Activated B cell treated with CpG ODN at 0.5 μM for 24 hours (primary cell): ENCODE measurements around the gene CD180. TPM values are rescaled to one million over a fixed set of nuclear protein-coding genes. Genes with fewer than 3 reads are reported as not detected.

Experiments used
- ATAC-seq: fragments of 200-7000 bp; cut with Tn5 transposase; one replicate; pipeline ENCODE4 v1.10.0; 2021; ENCODE audit warnings: low read depth, mild to moderate bottlenecking, moderate library complexity
- CTCF ChIA-PET: fragments of 350-600 bp; sonication (Branson Sonifier 250); formaldehyde crosslinking; loops from one replicate; lab custom pipeline; 2021; ENCODE audit warnings: antibody characterized with exemption; lab: Charles Lee
- POLR2A ChIA-PET: fragments of 350-600 bp; sonication (Branson Sonifier 250); formaldehyde crosslinking; loops from one replicate; lab custom pipeline; 2021; ENCODE audit warnings: antibody characterized with exemption; lab: Charles Lee
- DNase-seq: peaks from one replicate; pipeline ENCODE4 v3.0.0; 2022
- H3K27ac Mint-ChIP-seq: one replicate; pipeline ENCODE4 v1.8.0; 2020; ENCODE audit warnings: mixed read lengths
- H3K27me3 Mint-ChIP-seq: one replicate; pipeline ENCODE4 v1.8.0; 2021; ENCODE audit warnings: mixed read lengths
- H3K36me3 Mint-ChIP-seq: one replicate; pipeline ENCODE4 v1.8.0; 2021; ENCODE audit warnings: low read depth, mixed read lengths
- H3K4me1 Mint-ChIP-seq: one replicate; pipeline ENCODE4 v1.8.0; 2021; ENCODE audit warnings: mixed read lengths
- H3K4me3 Mint-ChIP-seq: one replicate; pipeline ENCODE4 v1.8.0; 2020; ENCODE audit warnings: mild to moderate bottlenecking, mixed read lengths
- H3K9me3 Mint-ChIP-seq: one replicate; pipeline ENCODE4 v1.8.0; 2020; ENCODE audit warnings: mixed read lengths
- intact Hi-C: fragments of 100-400 bp; cut with micrococcal nuclease; formaldehyde crosslinking; loops from one replicate; pipeline ENCODE4 v1.15.1; 2024
- total RNA-seq: library from RNA; stranded (reverse); gene quantifications from 2 replicates; pipeline ENCODE4 v1.2.3, GENCODE V29; 2022
- TF ChIP-seq, protein P1 (sequence below): fragments of 200-600 bp; IDR thresholded peaks from one replicate; pipeline ENCODE4 v1.8.0; 2022; ENCODE audit warnings: antibody characterized with exemption, mild to moderate bottlenecking

Gene CD180
- total RNA-seq, 1 donor from 2014 or later: 35.7 TPM

DNA sequence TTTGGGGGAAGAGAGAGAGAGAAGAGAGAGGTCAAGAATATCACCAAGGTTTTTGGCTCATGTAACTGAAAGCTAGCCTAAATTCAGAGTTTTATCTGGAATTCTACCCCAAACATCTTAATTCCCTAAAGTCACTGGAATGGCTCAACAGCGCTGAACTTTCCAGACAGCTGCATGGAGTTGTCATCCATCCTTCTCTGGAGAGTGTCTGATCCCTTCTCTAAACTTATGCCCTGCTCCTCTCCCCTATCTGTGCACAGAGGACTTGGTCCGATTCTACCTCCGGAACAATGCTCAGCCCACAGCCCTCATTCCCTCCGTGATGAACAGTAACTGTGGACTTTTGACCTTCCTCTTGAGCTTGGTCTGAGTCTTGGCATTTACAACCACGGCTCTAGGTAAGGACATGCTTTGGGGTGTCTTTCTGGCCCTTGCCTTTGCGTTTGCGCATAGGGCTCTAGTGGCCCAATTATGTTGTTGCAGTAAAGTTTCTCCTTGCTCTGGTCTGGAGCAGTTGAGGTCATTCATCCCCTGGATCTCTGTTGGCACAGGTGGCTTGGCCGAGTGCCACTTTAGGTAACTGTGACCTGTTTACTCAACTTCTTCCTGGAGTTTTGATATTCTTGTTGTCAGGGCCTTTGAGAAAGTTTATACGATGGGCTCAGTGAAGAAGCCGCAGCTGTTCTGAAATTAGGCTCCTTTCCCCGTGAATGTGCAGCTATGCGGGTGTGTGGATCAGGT, 18.3 kb upstream of the CD180 start:
- Mint-ChIP-seq H3K36me3 (no peaks in the 10 kb centered on the region), H3K4me3 (peak overlapping the region; percentile 76), H3K27me3 (no peaks in the 10 kb centered on the region), H3K4me1 (peaks cover 61% of the 10 kb centered on the region), H3K27ac (peak overlapping the region; percentile 98), H3K9me3 (no peaks in the 10 kb centered on the region)
- POLR2A ChIA-PET: interaction anchor here (1.0 to 2.9 kb wide), 12 partner anchors 8 to 1002 kb away, joined by 3 to 20 read pairs (median 6); partner anchors contain the start of genes CD180 and PIK3R1
- DNase-seq (no peak), ATAC-seq (no peak)
- intact Hi-C loops: no loop called here
- TF ChIP-seq, protein P1, sequence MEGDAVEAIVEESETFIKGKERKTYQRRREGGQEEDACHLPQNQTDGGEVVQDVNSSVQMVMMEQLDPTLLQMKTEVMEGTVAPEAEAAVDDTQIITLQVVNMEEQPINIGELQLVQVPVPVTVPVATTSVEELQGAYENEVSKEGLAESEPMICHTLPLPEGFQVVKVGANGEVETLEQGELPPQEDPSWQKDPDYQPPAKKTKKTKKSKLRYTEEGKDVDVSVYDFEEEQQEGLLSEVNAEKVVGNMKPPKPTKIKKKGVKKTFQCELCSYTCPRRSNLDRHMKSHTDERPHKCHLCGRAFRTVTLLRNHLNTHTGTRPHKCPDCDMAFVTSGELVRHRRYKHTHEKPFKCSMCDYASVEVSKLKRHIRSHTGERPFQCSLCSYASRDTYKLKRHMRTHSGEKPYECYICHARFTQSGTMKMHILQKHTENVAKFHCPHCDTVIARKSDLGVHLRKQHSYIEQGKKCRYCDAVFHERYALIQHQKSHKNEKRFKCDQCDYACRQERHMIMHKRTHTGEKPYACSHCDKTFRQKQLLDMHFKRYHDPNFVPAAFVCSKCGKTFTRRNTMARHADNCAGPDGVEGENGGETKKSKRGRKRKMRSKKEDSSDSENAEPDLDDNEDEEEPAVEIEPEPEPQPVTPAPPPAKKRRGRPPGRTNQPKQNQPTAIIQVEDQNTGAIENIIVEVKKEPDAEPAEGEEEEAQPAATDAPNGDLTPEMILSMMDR: no peak
- CTCF ChIA-PET: interaction anchor here (1.5 to 2.5 kb wide), 4 partner anchors 8 to 58 kb away, joined by 5 to 13 read pairs (median 9); no protein-coding TSS in a partner anchor

DNA sequence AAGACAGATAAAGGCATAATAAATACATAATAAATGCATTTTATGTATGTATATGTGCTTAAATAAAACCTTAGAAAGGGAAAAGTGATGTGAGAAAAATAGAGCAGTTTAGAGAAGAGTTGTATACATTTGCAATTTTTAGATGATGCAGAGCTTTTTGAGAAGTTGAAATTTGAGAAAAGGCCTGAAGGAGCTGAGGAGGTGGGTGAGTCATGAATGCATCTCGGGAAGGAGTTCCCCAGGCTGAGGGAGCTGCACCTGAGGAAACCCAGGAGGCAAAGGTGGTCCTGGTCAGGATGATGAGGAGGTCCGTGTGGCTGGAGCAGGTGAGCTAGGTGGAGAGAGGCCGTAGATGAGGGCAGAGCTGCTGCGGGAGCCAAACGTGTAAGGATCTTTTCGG, 17.4 kb upstream of the CD180 start:
- H3K27ac Mint-ChIP-seq: peak overlapping the region; percentile 27
- no peak for ATAC-seq
- DNase-seq: no peak
- POLR2A ChIA-PET: interaction anchor here (0.9 to 2.9 kb wide), 3 partner anchors 14 to 47 kb away, joined by 3 to 14 read pairs (median 11); no protein-coding TSS in a partner anchor
- no peaks in the 10 kb centered on the region for H3K9me3 Mint-ChIP-seq
- TF ChIP-seq, protein P1: no peak
- H3K27me3 Mint-ChIP-seq: no peaks in the 10 kb centered on the region
- CTCF ChIA-PET: interaction anchor here (0.7 to 2.5 kb wide), 4 partner anchors 48 to 906 kb away, joined by 3 to 12 read pairs (median 5); no protein-coding TSS in a partner anchor
- H3K4me3 Mint-ChIP-seq: no peak overlapping the region
- intact Hi-C loops: no loop called here
- H3K4me1 Mint-ChIP-seq: peaks cover 64% of the 10 kb centered on the region
- no peaks in the 10 kb centered on the region for H3K36me3 Mint-ChIP-seq

DNA sequence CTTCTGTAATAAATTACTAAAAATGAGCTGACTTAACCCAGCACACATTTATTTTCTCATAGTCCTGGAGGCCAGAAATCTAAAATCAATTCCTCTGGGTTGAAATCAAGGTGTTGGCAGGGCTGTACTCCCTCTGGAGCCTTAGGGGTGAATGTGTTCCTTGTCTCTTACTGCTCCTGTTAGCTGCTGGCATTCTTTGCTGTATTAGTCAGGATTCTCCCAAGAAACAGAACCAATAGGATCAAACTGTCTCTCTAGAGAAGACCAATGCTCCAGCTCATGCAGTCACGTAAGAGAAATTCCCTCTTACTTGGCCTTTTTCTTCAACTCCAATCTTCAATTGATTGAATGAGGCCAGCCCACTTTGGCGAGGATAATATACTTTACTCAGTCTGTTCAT, 15.3 kb upstream of the CD180 start:
- TF ChIP-seq, protein P1: no peak
- CTCF ChIA-PET: interaction anchor here (1.3 to 10.7 kb wide), 3 partner anchors 34 to 55 kb away, joined by 5 to 164 read pairs (median 100); no protein-coding TSS in a partner anchor
- intact Hi-C loops: no loop called here
- H3K27me3 Mint-ChIP-seq: no peaks in the 10 kb centered on the region
- H3K36me3 Mint-ChIP-seq: no peaks in the 10 kb centered on the region
- no peak overlapping the region for H3K4me3 Mint-ChIP-seq
- POLR2A ChIA-PET: interaction anchor here (1.3 kb wide), 1 partner anchor 10 kb away, joined by 4 read pairs; no protein-coding TSS in a partner anchor
- no peak for ATAC-seq
- peak overlapping the region; percentile 35 for H3K27ac Mint-ChIP-seq
- no peak for DNase-seq
- H3K4me1 Mint-ChIP-seq: peaks cover 68% of the 10 kb centered on the region
- no peaks in the 10 kb centered on the region for H3K9me3 Mint-ChIP-seq

DNA sequence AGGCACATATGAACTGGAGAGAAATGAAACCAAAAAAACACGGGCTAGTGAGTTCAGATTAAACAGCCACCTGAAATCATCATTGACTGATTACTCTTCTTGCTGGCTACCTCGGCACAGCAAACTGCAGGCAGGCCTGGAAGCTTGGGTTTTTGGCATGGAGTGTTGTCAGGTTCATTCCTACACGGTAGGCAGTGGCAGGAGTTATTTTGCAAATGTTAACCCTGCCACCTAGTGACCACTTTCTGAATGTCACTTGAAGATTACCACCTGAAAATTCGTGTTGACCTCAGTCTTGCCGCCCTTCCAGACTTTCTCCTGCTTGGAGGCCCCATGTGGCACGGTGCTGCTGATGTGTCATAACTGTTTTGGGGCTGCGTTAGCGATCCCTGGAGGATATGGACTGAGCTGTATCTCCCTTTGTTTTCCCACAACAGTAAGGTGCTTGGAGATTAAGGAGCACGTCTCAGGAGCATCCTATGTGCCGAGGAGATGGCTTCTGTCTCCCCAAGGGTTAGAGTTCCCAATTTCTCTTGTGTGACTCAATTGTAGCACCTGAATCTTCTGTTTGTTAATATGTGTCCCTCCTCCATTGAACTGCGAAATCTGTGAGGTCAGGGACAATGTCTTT, 12.7 kb upstream of the CD180 start:
- H3K27ac Mint-ChIP-seq: peak overlapping the region; percentile 85
- POLR2A ChIA-PET: interaction anchor here (1.4 to 16.1 kb wide), 5 partner anchors 9 to 51 kb away, joined by 3 to 228 read pairs (median 21); partner anchors contain the start of gene CD180
- H3K4me1 Mint-ChIP-seq: peaks cover 69% of the 10 kb centered on the region
- DNase-seq (no peak), ATAC-seq (peak; percentile 43)
- no peaks in the 10 kb centered on the region for H3K9me3 Mint-ChIP-seq
- CTCF ChIA-PET: interaction anchor here (0.7 to 10.7 kb wide), 14 partner anchors 9 to 1044 kb away, joined by 3 to 164 read pairs (median 5); no protein-coding TSS in a partner anchor
- TF ChIP-seq, protein P1: no peak
- intact Hi-C loops: loop anchor here (1.0 to 10.0 kb wide), 8 partner anchors 43 to 1284 kb away; partner anchors contain the start of genes ERBIN and SREK1
- H3K27me3 Mint-ChIP-seq: no peaks in the 10 kb centered on the region
- no peak overlapping the region for H3K4me3 Mint-ChIP-seq
- H3K36me3 Mint-ChIP-seq: no peaks in the 10 kb centered on the region
